Measurements from ENCODE around the gene PTPN11.

The PTPN11 gene

GRCh38 chr12:112555621-112556233 is 137.0 kb downstream of the PTPN11 start:
- no peak for DNase-seq

- no peak for DNase-seq
Observed at GRCh38 chr12:112557951-112558630, 139.3 kb downstream of the PTPN11 start.

All from activated CD4-positive, CD25-positive, alpha-beta regulatory T cell treated with anti-CD3 and anti-CD28 coated beads, Interleukin-2, amount 50 U/mL, for 72 hours (primary cell).